Non-pigmented ciliary epithelial cell (primary cell): ENCODE data around the gene U2SURP.
A peak's percentile ranks its signal among the peaks of the same experiment; 100 is the strongest.
"Not testable (repeated sequence)": the region's sequence is repeated elsewhere in the genome, so short reads cannot be mapped to it uniquely, and the experiment has no call there.

Experiments
- DNase-seq: peaks from one replicate; pipeline ENCODE4 v3.0.0-alpha.2; 2010; ENCODE audit warnings: low read depth

The U2SURP gene

GRCh38 chr3:143014921-143015320 is 13.6 kb downstream of the U2SURP start:
- DNase-seq, result no peak

GRCh38 chr3:143016321-143016972 is 15.1 kb downstream of the U2SURP start:
- DNase-seq, result no peak

GRCh38 chr3:143024351-143024960 is 23.1 kb downstream of the U2SURP start:
- DNase-seq, result no peak

GRCh38 chr3:143031327-143031726 is 30.0 kb downstream of the U2SURP start:
- no peak for DNase-seq

- not testable (repeated sequence) for DNase-seq
Observed at GRCh38 chr3:143031796-143032387, 30.5 kb downstream of the U2SURP start.

- DNase-seq, result no peak
Observed at GRCh38 chr3:143035466-143036211, 34.3 kb downstream of the U2SURP start.

GRCh38 chr3:143036557-143036956 is 35.2 kb downstream of the U2SURP start:
- no peak for DNase-seq

GRCh38 chr3:143037867-143038266 is 36.5 kb downstream of the U2SURP start:
- DNase-seq, result no peak

GRCh38 chr3:143040261-143040879 is 39.0 kb downstream of the U2SURP start:
- DNase-seq, result peak; percentile 14

GRCh38 chr3:143041903-143042302 is 40.5 kb downstream of the U2SURP start:
- DNase-seq, result no peak

- DNase-seq, result no peak
Observed at GRCh38 chr3:143045639-143046038, 44.3 kb downstream of the U2SURP start.

- not testable (repeated sequence) for DNase-seq
Observed at GRCh38 chr3:143046075-143046474, 44.7 kb downstream of the U2SURP start.

- DNase-seq, result no peak
Observed at GRCh38 chr3:143054011-143054410, 52.6 kb downstream of the U2SURP start.

GRCh38 chr3:143056372-143056771 is 55.0 kb downstream of the U2SURP start:
- no peak for DNase-seq

GRCh38 chr3:143060906-143061305 is 59.5 kb downstream of the U2SURP start:
- no peak for DNase-seq

- no peak for DNase-seq
Observed at GRCh38 chr3:143063018-143063417, 61.6 kb downstream of the U2SURP start.

- DNase-seq, result no peak
Observed at GRCh38 chr3:143064777-143065176, 63.4 kb downstream of the U2SURP start.

- DNase-seq, result no peak
Observed at GRCh38 chr3:143065364-143065763, 64.0 kb downstream of the U2SURP start.

- DNase-seq, result no peak
Observed at GRCh38 chr3:143066033-143066432, 64.7 kb downstream of the U2SURP start.

- no peak for DNase-seq
Observed at GRCh38 chr3:143067201-143067600, 65.8 kb downstream of the U2SURP start.

GRCh38 chr3:143068059-143068458 is 66.7 kb downstream of the U2SURP start:
- DNase-seq, result no peak

- DNase-seq, result peak; percentile 65
Observed at GRCh38 chr3:143070977-143071551, 69.7 kb downstream of the U2SURP start.
